Heart right ventricle (tissue), 16 donors: ENCODE data around the gene ITPR3. TPM values are rescaled to one million over a fixed set of nuclear protein-coding genes. Genes with fewer than 3 reads are reported as not detected.
A peak's percentile ranks its signal among the peaks of the same experiment; 100 is the strongest.

Source experiments
- ATAC-seq, 8 donors: fragments of 200-7000 bp; cut with Tn5 transposase; one replicate each; pipeline ENCODE4 v1.9.1; 2020; ENCODE audit warnings: mild to moderate bottlenecking in 8 of 8, moderate library complexity in 8 of 8, moderate number of reproducible peaks in 1 of 8
- DNase-seq, 2 donors: peaks; one replicate each; pipeline ENCODE4 v3.0.0-alpha.2; 2020
- H3K27ac ChIP-seq, 10 donors: fragments of 200-600 bp; sonication (generic) in 2 of 10; one replicate each; pipeline versions ENCODE4 v1.5.0 to v1.8.0; 2020 to 2022; ENCODE audit warnings: mild to moderate bottlenecking in 3 of 10
- H3K27me3 ChIP-seq, 7 donors: fragments of 200-600 bp; one replicate each; pipeline ENCODE4 v1.8.0; 2021 to 2022; ENCODE audit warnings: mild to moderate bottlenecking in 2 of 7
- H3K36me3 ChIP-seq, 9 donors: fragments of 200-600 bp; sonication (generic) in 1 of 9; one replicate each; pipeline versions ENCODE4 v1.5.0 to v1.8.0; 2020 to 2022; ENCODE audit warnings: mild to moderate bottlenecking in 2 of 9
- H3K4me1 ChIP-seq, 9 donors: fragments of 200-600 bp; sonication (generic) in 1 of 9; one replicate each; pipeline versions ENCODE4 v1.5.0 to v1.8.0; 2020 to 2022; ENCODE audit warnings: mild to moderate bottlenecking in 4 of 9
- H3K4me3 ChIP-seq, 10 donors: fragments of 200-600 bp; sonication (generic) in 2 of 10; one replicate each; pipeline versions ENCODE4 v1.5.0 to v1.8.0; 2020 to 2022; ENCODE audit warnings: mild to moderate bottlenecking in 7 of 10, moderate library complexity in 2 of 10
- H3K9me3 ChIP-seq, 11 donors: fragments of 200-600 bp in 10 of 11; sonication (generic) in 2 of 11; one replicate each; pipeline versions ENCODE4 v1.5.0 to v1.8.0; 2013 to 2022; ENCODE audit warnings: mild to moderate bottlenecking in 2 of 11, control low read depth in 1 of 11, moderate library complexity in 1 of 11
- CTCF ChIP-seq, 9 donors: fragments of 200-600 bp; sonication (generic) in 2 of 9; IDR thresholded peaks; one replicate each; pipeline versions ENCODE4 v1.5.0 to v1.8.0; 2021 to 2022; ENCODE audit warnings: antibody characterized with exemption in 9 of 9, mild to moderate bottlenecking in 5 of 9, moderate library complexity in 1 of 9
- WGBS, 2 donors: extraction: QIAGEN DNeasy Blood & Tissue Kit; methylation state at CpG; one replicate each; pipeline ENCODE4 v1.1.7; 2013; ENCODE audit warnings: inconsistent platforms in 1 of 2; 5-methylcytosine and 5-hydroxymethylcytosine counted together
- intact Hi-C, 10 donors: fragments of 100-400 bp; cut with DNase I; formaldehyde crosslinking; loops; one replicate each; pipeline versions ENCODE4 v1.11.1 to v1.14.2; 2022
- polyA plus RNA-seq, 2 donors: library from polyadenylated mRNA; stranded (reverse); fragments of 200-250 nt; gene quantifications; one replicate each; pipeline ENCODE4 v1.2.3, GENCODE V29; 2013
- total RNA-seq, 10 donors: library from RNA; stranded (reverse); fragmentation: NEBNext Ultra II Directional in 3 of 10; extraction: Animal tissue kit (Norgen Biotek cat#: 25700) in 3 of 10; gene quantifications; one replicate each; pipeline versions ENCODE4 v1.2.1 to v1.2.4, GENCODE V29; 2021 to 2023
- donor health status: Arrhythmogenic right ventricular cardiomyopathy.
- donor health status: ischemic (EF 13 %, LVEDD 7.1; RV severe dilation, severe dysfunction).
- donor health status: healthy with polysubstance abuse.
- donor health status: DM: no; HTN: yes; CAD: no.
- donor health status: DM: no; HTN: no; CAD: no.
- donor health status: ischemic (EF 25% LVEDD 6.9; RV normal size, moderate dysfunction).
- donor health status: ischemic (EF 25% LVEDD 5.7; RV mildly dilated, moderate dysfunction).
- donor health status: healthy.
- donor health status: DM: yes; HTN: yes; CAD: no.
- donor health status: Ischemic cardiomyopathy.
- donor health status: ischemic (EF 35%, LVEDD 5.7; RV mildly dilated, moderate dysfunction).
- donor health status: nonischemic (EF 11% LVEDD 7.7; RV severe dilation, severe dysfunction).
- donor health status: DM: yes; HTN: yes; CAD: no.
- donor health status: PGD.
- donor health status: ischemic (EF 29% LVEDD 5.4; RV normal size, mild dysfunction).
- donor health status: nonischemic (EF 23%, LVEDD 6.1; RV moderate dilation, normal function).

ITPR3 gene
- total and polyA plus RNA-seq, 12 donors, result 3.2 to 16.7 (median 6.0) TPM

GRCh38 chr6:33652002-33652401, 30.9 kb downstream of the ITPR3 start:
- Histone ChIP-seq H3K27me3 (no peaks in the 10 kb centered on the region), H3K4me3 (no peak overlapping the region), H3K4me1 (peaks cover 0 to 21% (median 3%) of the 10 kb centered on the region in 9 donors), H3K9me3 (no peaks in the 10 kb centered on the region), H3K36me3 (peaks cover 0 to 38% (median 3%) of the 10 kb centered on the region in 9 donors), H3K27ac (peak overlapping the region in 5 of 10 donors; percentile 26 to 58 (median 32))
- intact Hi-C loops, result no loop called here
- WGBS, 2 donors, result 66 to 75% methylated on average over 5 of the region's 5 CpGs
- ATAC-seq (peak in 1 of 8 donors; percentile 43), DNase-seq (no peak)
- no peak for TF ChIP-seq CTCF (IDR thresholded peaks at IDR 0.05)

GRCh38 chr6:33654831-33655554, 33.9 kb downstream of the ITPR3 start:
- peaks cover 0 to 21% (median 3%) of the 10 kb centered on the region in 9 donors for H3K4me1 ChIP-seq
- peaks cover 0 to 51% (median 0%) of the 10 kb centered on the region in 9 donors for H3K36me3 ChIP-seq
- TF ChIP-seq CTCF (IDR thresholded peaks at IDR 0.05), result no peak
- no peaks in the 10 kb centered on the region for H3K9me3 ChIP-seq
- ATAC-seq (no peak), DNase-seq (no peak)
- H3K27ac ChIP-seq, result no peak overlapping the region
- H3K27me3 ChIP-seq, result no peaks in the 10 kb centered on the region
- intact Hi-C loops, result no loop called here
- WGBS, 2 donors, result 69 to 76% methylated on average over 5 of the region's 5 CpGs
- H3K4me3 ChIP-seq, result no peak overlapping the region

GRCh38 chr6:33656844-33657243, 35.7 kb downstream of the ITPR3 start:
- intact Hi-C loops, result no loop called here
- WGBS, 2 donors, result 83% methylated on average over 5 of the region's 5 CpGs
- no peak for DNase-seq

More at GRCh38 chr6:33656844-33657243, 35.7 kb downstream of the ITPR3 start:
- ATAC-seq, result no peak
- H3K4me1 ChIP-seq, result peaks cover 0 to 16% (median 0%) of the 10 kb centered on the region in 9 donors
- peaks cover 0 to 59% (median 0%) of the 10 kb centered on the region in 9 donors for H3K36me3 ChIP-seq
- no peak overlapping the region for H3K4me3 ChIP-seq
- TF ChIP-seq CTCF (IDR thresholded peaks at IDR 0.05), result no peak
- H3K27ac ChIP-seq, result no peak overlapping the region
- no peaks in the 10 kb centered on the region for H3K27me3 ChIP-seq
- no peaks in the 10 kb centered on the region for H3K9me3 ChIP-seq
